ENCODE data around the gene GNG13. TPM values are rescaled to one million over a fixed set of nuclear protein-coding genes. Genes with fewer than 3 reads are reported as not detected.
A peak's percentile ranks its signal among the peaks of the same experiment; 100 is the strongest.

The GNG13 gene
- total RNA-seq, 2 donors from 2014 or later = not detected

- no peak for TF ChIP-seq CTCF (IDR thresholded peaks at IDR 0.05)
- peak within 1 kb of the TSS; percentile 58 to 69 for H3K27ac ChIP-seq
- DNase-seq (ENCODE audit: low spot score) = no peak
Observed at GRCh38 chr16:787978-788398, 12.5 kb downstream of the GNG13 start, which contains the start of gene RPUSD1. RPUSD1 (minus strand) TSS chr16:788381; CDS start chr16:787737, 644 bp downstream.

DNA sequence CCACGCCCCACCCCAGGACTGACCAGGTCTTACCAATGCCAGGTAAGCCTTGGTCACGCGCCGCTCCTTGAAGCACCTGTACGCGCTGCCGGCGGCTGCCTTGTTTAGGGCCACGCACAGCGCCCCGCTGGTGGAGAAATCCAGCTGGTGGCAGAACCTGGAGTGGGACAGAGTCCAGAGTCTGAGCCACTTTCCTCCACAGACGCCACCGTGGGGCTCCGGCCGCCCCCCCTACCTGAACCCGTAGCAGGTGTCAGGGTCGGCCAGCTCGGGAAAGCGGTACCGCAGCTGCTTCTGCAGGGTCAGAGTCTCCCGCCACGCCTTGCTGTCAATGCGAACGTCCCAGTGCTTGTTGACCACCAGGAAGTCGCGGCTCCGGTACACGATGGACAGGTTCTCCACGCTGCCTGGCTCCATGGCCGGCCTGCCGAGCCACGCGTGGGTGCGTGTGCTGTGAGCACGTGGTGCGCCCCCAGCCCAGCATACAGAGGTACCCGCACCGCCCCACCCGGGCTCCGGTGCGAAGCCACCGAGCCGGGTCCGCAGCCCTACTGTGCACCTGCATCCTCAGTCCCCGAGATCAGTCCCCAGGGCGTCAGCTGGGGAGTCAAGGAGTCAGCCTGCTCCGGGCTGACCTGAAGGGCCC lies 13.1 kb downstream of the GNG13 start:
- Histone ChIP-seq H3K36me3 (peaks cover 7% of the 10 kb centered on the region), H3K9me3 (no peaks in the 10 kb centered on the region), H3K4me3 (peak overlapping the region; percentile 91 to 99), H3K27me3 (no peaks in the 10 kb centered on the region), H3K27ac (peak overlapping the region; percentile 58 to 69), H3K4me1 (peaks cover 0 to 28% of the 10 kb centered on the region in 2 donors)
- no peak for TF ChIP-seq CTCF (IDR thresholded peaks at IDR 0.05)
- no peak for DNase-seq (ENCODE audit: low spot score)

More at GRCh38 chr16:787978-788398, 12.5 kb downstream of the GNG13 start, which contains the start of gene RPUSD1:
- Histone ChIP-seq H3K27me3 (no peaks in the 10 kb centered on the region), H3K4me3 (peak within 1 kb of the TSS; percentile 91 to 99), H3K9me3 (no peaks in the 10 kb centered on the region), H3K36me3 (peaks cover 7% of the 10 kb centered on the region), H3K4me1 (peaks cover 0 to 28% of the 10 kb centered on the region in 2 donors)

GRCh38 chr16:785563-786535 lies 14.7 kb downstream of the GNG13 start:
- Histone ChIP-seq H3K9me3 (no peaks in the 10 kb centered on the region), H3K36me3 (peaks cover 7% of the 10 kb centered on the region), H3K4me3 (no peak overlapping the region), H3K27me3 (no peaks in the 10 kb centered on the region), H3K4me1 (peaks cover 0 to 28% of the 10 kb centered on the region in 2 donors), H3K27ac (no peak overlapping the region)
- TF ChIP-seq CTCF (IDR thresholded peaks at IDR 0.05) = peak; percentile 62 to 79
- DNase-seq (ENCODE audit: low spot score) = peak; percentile 63

DNA sequence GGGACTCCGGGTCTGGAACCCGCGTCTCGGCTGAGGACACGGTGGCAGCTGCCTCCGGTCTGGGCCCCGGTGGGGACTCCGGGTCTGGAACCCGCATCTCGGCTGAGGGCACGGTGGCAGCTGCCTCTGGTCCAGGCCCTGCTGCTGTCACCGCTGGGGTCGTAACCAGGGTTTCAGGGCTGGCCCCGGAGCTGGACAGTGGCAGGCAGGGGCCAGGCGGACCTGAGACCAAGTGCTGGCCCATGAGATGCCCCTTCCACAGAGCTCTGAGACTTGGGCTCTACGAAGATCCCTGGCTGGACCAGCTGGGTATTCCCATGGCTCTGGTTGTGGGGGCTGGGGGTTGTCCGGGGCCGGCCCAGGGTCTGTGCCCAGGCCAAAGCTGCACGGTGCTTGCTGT lies 16.1 kb downstream of the GNG13 start:
- H3K36me3 ChIP-seq = peaks cover 7% of the 10 kb centered on the region
- no peak for TF ChIP-seq CTCF (IDR thresholded peaks at IDR 0.05)

DNA sequence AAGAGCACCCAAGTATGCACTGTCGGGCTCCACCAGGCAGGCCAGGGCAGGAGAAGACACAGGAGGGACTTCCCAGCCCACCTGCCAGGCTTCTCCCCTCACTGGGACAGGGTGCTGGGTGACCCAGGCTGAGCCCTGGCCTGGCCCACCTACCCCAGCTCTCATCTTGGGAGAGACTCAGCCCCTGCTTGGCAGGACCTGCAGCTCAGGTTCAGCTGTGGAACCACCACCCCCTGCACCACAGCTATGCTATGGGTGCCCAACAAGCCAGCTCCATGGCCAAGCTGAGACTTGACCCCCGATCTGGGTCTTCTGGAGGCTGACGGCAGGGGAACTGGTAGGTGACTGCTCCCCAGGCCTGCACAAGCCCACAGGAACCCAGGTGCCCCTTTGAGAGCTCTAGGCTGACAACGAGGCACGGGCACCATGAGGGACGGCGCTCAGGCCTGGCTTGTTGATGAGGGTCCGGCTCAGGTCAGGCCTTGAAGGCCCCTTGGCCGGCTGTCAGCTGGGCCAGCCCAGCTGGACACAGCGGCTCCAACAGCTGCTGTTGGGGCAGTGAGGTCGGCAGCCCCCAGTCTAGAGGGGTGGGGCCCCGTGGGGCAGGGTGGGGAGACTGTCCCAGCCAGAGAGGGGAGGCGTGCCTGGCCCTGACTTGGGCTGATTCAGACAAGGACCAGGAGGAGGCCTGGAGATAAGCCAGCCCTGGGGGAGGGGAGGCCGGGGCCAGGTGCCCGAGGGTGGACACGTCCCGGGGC lies 17.0 kb downstream of the GNG13 start:
- Histone ChIP-seq H3K4me1 (peaks cover 0 to 20% of the 10 kb centered on the region in 2 donors), H3K36me3 (peaks cover 7% of the 10 kb centered on the region), H3K27me3 (no peaks in the 10 kb centered on the region), H3K4me3 (no peak overlapping the region), H3K27ac (no peak overlapping the region), H3K9me3 (no peaks in the 10 kb centered on the region)
- no peak for DNase-seq (ENCODE audit: low spot score)
- no peak for TF ChIP-seq CTCF (IDR thresholded peaks at IDR 0.05)

More for the DNA sequence above, 16.1 kb downstream of the GNG13 start:
- H3K4me3 ChIP-seq = no peak overlapping the region
- H3K27me3 ChIP-seq = no peaks in the 10 kb centered on the region
- H3K27ac ChIP-seq = no peak overlapping the region
- peaks cover 0 to 28% of the 10 kb centered on the region in 2 donors for H3K4me1 ChIP-seq
- DNase-seq (ENCODE audit: low spot score) = no peak
- no peaks in the 10 kb centered on the region for H3K9me3 ChIP-seq
